NCI-H128 (cell line): ENCODE results near the gene TRPV6.

ENCODE experiments used
- DNase-seq: peaks from one replicate; lab custom pipeline; 2025; ENCODE audit not compliant: unreplicated experiment; lab: John Stamatoyannopoulos, UW

TRPV6 gene

GRCh38 chr7:142908921-142909890 lies 23.7 kb upstream of the TRPV6 start:
- no peak for DNase-seq

- no peak for DNase-seq
Measured at GRCh38 chr7:142908290-142908689, 22.7 kb upstream of the TRPV6 start.

DNA sequence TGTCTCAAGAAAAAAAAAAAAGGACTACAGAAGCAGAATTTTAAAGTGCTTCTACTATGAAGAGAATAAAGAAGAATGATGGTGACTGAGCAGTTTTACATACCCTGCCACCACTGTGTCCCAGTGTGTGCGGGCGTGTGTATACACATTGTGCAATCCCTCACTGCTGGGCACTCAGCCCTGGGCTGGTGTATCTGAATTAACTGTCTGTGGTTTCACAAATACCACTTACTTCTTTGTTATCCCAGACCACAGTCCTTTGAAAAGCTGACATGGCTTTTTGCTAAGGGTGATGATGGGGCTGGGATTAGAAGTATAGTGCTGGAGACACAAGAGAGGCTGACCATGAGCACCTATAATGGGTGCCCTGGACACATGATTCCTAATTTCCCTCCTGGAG lies 21.1 kb upstream of the TRPV6 start:
- no peak for DNase-seq

- no peak for DNase-seq
Measured at GRCh38 chr7:142905759-142906158, 20.2 kb upstream of the TRPV6 start.

- no peak for DNase-seq
Measured at GRCh38 chr7:142904128-142904527, 18.6 kb upstream of the TRPV6 start.

DNA sequence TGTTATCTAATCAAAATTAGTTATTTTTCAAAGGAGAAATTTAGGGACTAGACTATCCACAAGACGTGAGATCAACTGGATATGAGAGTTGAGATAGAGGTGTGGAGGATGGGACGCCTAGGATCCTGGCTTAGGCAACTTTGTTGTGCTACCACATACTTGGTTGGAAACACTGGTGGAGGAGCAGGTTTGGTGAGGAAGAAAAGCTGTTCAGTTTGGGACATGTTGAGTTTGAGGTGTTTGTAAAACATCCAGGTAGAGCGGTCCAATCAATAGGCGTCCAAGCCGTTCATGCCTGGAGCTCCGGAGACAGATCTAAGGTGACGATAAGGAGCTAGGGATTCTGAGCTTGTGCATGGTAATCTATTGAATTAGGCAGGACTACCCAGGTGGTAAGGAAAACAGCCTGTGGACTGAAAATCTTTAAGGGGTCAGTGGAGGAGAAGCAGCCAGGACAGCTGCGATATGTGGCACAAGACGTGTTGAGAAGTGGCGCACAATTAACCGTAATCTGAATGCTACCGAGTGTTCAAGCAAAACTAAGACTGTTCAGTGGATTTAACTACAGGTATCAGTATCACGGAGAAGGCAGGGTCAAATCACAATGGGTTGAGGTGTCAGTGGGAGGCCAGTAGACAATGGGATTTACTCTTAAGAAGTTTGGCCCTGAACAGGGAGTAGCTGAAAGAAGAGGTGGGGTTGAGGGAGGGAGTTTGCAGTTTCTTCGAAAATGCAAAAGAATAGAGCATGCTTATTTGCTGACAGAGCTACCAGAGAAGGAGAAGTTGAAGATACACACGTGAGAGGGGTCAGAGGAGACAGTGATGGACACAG lies 16.1 kb upstream of the TRPV6 start:
- no peak for DNase-seq

DNA sequence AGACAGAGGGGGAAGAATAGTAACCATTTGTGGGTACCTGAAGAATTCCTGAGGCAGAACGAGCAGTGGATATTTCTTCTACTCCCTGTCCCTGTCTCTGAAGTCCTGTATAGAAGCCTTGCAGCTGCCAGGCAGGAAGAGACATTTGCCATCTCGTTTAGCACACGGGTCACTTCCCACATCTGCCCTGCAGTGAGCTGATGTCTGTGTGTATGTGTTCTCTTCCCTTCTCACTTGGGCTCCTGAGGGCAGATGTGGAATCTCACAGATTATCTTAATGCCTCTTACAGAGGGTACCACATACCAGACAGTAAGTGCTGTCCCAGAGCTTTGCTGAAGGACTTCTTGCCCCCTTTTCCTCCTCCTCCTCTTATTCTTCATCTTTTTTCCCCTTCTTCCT lies 14.1 kb upstream of the TRPV6 start:
- no peak for DNase-seq

DNA sequence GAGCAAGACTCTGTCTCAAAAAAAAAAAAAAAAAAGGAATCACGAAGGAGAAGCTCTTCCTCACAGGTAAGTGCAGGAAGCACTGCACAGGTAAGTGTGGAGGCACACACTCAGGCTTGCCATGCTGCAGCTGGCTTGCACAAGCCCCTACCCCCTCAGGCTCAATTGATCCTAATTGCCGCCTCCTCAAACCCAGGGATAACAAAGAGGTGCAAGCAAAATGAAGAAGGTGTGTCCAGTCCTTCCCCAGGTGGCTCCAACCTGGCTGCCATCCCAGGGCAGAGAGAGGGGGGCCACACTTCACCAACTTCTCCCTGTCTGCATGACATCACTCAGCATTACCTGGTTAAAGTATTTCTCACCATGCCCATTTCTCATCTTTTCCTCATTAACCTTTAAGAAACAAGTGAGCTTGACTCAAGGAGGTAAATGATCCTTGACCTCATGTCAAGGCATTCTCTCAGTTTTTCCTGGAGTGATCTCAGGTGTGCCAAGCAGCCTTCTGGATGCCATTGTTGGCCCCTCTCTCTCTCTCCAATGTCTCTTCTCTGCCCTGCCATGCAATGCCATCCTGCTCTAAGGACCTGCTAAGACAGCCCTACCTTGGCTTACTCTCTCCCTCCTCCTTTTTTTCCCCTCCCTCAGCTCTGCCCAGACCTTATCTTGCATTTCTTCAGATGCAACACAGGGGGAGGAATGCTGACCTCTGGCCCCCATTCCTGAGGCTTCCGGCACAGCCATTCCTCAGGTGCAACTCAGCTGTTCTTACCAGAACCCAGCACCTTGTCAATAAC lies 13.0 kb upstream of the TRPV6 start:
- DNase-seq: no peak

- no peak for DNase-seq
Measured at GRCh38 chr7:142897691-142898090, 12.1 kb upstream of the TRPV6 start.

DNA sequence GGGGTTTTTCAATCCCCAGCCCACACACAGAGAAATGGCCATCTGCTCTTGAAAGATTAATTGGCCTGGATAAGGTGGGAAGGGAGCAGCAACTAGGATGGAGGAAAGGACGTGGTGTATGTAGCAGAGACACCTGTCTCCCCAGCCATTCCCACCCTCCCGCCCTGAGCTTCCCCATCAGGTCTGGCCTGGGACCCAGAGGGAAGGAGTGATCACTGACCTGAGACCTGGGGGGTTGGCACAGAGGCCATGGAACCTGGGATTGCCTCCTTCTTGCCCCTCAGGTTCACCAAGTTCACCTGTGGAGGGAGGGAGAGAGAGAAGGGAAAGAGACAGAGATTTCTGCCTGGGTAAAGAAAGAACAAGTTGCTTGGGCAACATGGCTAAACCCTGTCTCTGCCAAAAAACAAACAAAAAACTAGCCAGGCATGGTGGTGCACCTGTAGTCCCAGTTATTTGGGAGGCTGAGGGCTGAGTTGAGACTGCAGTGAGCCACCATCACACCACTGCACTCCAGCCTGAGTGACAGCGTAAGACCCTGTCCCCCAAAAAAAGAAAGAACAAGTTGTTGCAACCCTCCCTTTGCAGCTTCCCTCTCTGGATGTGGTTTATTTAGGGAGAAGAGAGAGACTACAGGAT lies 11.3 kb upstream of the TRPV6 start:
- DNase-seq: no peak

DNA sequence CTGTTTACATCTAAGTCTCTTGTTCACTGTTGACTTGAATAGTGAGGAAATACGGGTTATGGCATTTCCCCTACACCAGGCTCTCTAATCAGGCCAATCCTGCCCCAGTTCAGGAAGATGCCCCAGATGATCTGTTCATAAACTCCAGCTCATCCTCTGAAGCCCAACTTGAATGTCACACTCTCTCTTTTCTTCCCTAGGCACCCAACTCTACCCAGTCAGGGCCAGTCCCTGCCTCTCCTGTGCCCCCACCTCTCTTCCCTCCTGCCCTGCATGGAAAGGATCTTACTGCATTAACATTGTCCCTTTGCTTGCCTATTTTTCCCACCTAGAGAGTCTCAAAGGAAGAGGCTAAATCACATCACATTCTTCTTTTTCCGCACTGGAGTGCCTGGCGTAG lies 10.6 kb upstream of the TRPV6 start:
- no peak for DNase-seq

- DNase-seq: no peak
Measured at GRCh38 chr7:142894985-142895593, 9.5 kb upstream of the TRPV6 start.

- DNase-seq: no peak
Measured at GRCh38 chr7:142894112-142894984, 8.8 kb upstream of the TRPV6 start.

DNA sequence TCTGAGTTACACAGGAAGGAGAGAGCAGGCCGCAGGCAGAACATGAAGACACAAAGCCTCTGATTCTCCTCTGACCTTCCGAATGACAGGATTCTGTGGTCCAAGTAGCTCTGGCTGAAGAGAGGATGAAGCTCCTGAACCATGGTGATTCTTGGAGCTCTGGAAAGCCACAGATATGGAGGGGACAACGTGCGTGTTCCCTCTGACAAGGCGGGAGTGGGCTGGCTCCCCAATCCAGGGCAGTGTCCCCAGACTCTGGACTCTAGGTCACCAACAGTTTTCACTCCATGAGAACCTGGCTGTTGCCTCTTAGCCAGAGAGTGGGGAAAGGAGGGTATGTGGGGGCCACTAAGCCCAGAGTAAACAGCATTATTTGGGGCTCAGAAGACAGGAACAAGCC lies 7.4 kb upstream of the TRPV6 start:
- DNase-seq: no peak

GRCh38 chr7:142891490-142892082 lies 6.0 kb upstream of the TRPV6 start:
- no peak for DNase-seq

DNA sequence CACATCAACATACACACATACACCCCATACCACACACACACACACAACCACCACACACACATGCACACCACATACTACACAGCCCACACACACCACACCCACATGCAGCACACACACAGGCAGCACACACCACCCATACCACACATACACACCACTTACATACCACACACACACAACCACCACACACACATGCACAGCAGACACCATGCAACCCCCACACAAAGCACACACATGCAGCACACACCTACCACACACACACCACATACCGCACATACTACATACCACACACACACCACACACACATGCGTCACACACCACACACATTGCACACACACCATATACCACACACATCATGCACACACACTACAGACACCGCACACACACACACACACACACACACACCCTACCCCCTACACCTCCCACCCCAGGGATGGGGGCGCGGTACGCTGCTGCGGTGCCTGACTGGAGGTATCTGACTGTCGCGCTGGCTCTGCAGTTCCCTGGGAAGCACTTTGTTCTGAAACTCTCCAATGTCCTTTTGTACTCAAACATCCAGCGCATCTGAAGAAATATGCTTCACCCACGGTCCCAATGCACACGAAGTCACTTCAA lies 5.4 kb upstream of the TRPV6 start:
- no peak for DNase-seq

DNA sequence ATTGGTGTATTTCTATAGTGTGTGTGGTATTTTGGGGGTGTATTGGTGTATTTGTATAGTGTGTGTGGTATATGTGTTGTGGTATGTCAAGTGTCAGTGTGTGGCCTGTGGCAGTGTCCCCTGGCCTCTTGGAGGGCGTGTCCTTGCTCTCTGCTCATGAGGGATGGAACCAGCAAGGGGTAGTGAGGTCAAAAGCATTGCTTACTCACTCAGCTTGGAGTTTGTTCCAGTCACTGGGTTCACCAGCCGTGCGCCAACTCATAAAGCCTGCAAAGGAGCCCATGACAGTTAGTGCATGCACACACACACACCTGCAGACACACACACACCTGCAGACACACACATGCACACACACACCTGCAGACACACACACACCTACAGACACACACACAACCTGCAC lies 4.3 kb upstream of the TRPV6 start:
- no peak for DNase-seq

GRCh38 chr7:142887282-142888015 lies 1.9 kb upstream of the TRPV6 start:
- DNase-seq: no peak
